Right lobe of liver (tissue), 6 donors: ENCODE data around the gene IL19. TPM values are rescaled to one million over a fixed set of nuclear protein-coding genes. Genes with fewer than 3 reads are reported as not detected.

Experiments
- ATAC-seq, 4 donors: fragments of 200-7000 bp; cut with Tn5 transposase; one replicate each; pipeline ENCODE4 v1.9.1; 2020; ENCODE audit warnings: mild to moderate bottlenecking in 4 of 4, moderate library complexity in 4 of 4
- DNase-seq, 3 donors: peaks; one replicate each; pipeline ENCODE4 v3.0.0-alpha.2; 2020
- H3K27ac ChIP-seq, 3 donors: fragments of 200-600 bp; one replicate each; pipeline ENCODE4 v1.8.0; 2022
- H3K27me3 ChIP-seq, 2 donors: fragments of 200-600 bp; one replicate each; pipeline ENCODE4 v1.8.0; 2022
- H3K36me3 ChIP-seq, 4 donors: fragments of 200-600 bp; sonication (generic) in 1 of 4; one replicate each; pipeline versions ENCODE4 v1.5.1 to v1.8.0; 2017 to 2022; ENCODE audit warnings: control low read depth in 1 of 4
- H3K4me1 ChIP-seq, 4 donors: fragments of 200-600 bp; sonication (generic) in 1 of 4; one replicate each; pipeline versions ENCODE4 v1.5.1 to v1.8.0; 2017 to 2022; ENCODE audit warnings: control low read depth in 1 of 4
- H3K4me3 ChIP-seq, 3 donors: fragments of 200-600 bp; one replicate each; pipeline ENCODE4 v1.8.0; 2022
- H3K9me3 ChIP-seq, 4 donors: fragments of 200-600 bp; sonication (generic) in 1 of 4; one replicate each; pipeline versions ENCODE4 v1.5.1 to v1.8.0; 2017 to 2022; ENCODE audit warnings: control low read depth in 1 of 4
- CTCF ChIP-seq, 4 donors: fragments of 200-600 bp in 3 of 4; fragments of 450-650 bp in 1 of 4; IDR thresholded peaks; one replicate each; pipeline versions ENCODE4 v1.5.1 to v1.8.0; 2016 to 2022; ENCODE audit warnings: antibody characterized with exemption in 4 of 4, mild to moderate bottlenecking in 2 of 4
- POLR2A ChIP-seq: fragments of 450-650 bp; IDR thresholded peaks from one replicate; pipeline ENCODE4 v1.6.1; 2017; ENCODE audit warnings: antibody characterized with exemption, mild to moderate bottlenecking
- WGBS: methylation state at CpG from one replicate; pipeline ENCODE4 v1.1.6; 2018; ENCODE audit warnings: low coverage, low lambda C conversion rate; ENCODE audit not compliant: insufficient coverage; ENCODE audit errors: missing lambda C conversion rate; 5-methylcytosine and 5-hydroxymethylcytosine counted together
- intact Hi-C, 2 donors: fragments of 100-400 bp; cut with DNase I; formaldehyde crosslinking; loops; one replicate each; pipeline versions ENCODE4 v1.11.2 to v1.14.1; 2022
- total RNA-seq, 6 experiments: library from RNA; depleted of rRNA in 2 of 6; stranded (reverse); fragments of >200 nt in 2 of 6; fragmentation: NEBNext Ultra II Directional in 3 of 6; extraction: Animal tissue kit (Norgen Biotek cat#: 25700) in 3 of 6; gene quantifications; one replicate each; pipeline versions ENCODE4 v1.1.0 to v1.2.4, GENCODE V29; 2016 to 2023
- donor health status: DM: no; HTN: yes; CAD: no.
- donor health status: DM: no; HTN: no; CAD: no.
- donor health status: DM: no; HTN: no; CAD: no.
- donor health status: DM: no; HTN: yes; CAD: no.
- donor health status: DM: no; HTN: yes; CAD: no.

The IL19 gene
- total RNA-seq, 6 experiments from 2014 or later = not detected

- WGBS = 47% methylated on average over 4 of the region's 9 CpGs
- ATAC-seq = peak; percentile 53 to 64 (median 54)
- Histone ChIP-seq H3K27me3 (no peaks in the 10 kb centered on the region), H3K27ac (no peak overlapping the region), H3K4me3 (no peak overlapping the region), H3K9me3 (no peaks in the 10 kb centered on the region), H3K4me1 (peaks cover 0 to 12% (median 0%) of the 10 kb centered on the region in 4 donors), H3K36me3 (peaks cover 4 to 39% (median 21%) of the 10 kb centered on the region in 4 donors)
- no peak for DNase-seq
- peak; percentile 52 to 70 (median 58) for TF ChIP-seq CTCF (IDR thresholded peaks at IDR 0.05)
- TF ChIP-seq POLR2A = no peak
- intact Hi-C loops = loop anchor here (10.0 kb wide), 1 partner anchor 180 kb away; no protein-coding TSS in a partner anchor
Measured at GRCh38 chr1:206734499-206735142, 36.0 kb upstream of the IL19 start.

- WGBS = 67% methylated on average over 5 of the region's 5 CpGs
- DNase-seq (no peak), ATAC-seq (no peak)
- Histone ChIP-seq H3K4me3 (no peak overlapping the region), H3K27ac (no peak overlapping the region), H3K27me3 (no peaks in the 10 kb centered on the region), H3K4me1 (peaks cover 0 to 12% (median 0%) of the 10 kb centered on the region in 4 donors), H3K9me3 (no peaks in the 10 kb centered on the region), H3K36me3 (peaks cover 2 to 29% (median 16%) of the 10 kb centered on the region in 4 donors)
- intact Hi-C loops = loop anchor here (10.0 kb wide), 1 partner anchor 179 kb away; no protein-coding TSS in a partner anchor
- no peak for TF ChIP-seq POLR2A
- no peak for TF ChIP-seq CTCF (IDR thresholded peaks at IDR 0.05)
Measured at GRCh38 chr1:206735553-206736031, 35.0 kb upstream of the IL19 start.

GRCh38 chr1:206736878-206737728, 33.5 kb upstream of the IL19 start:
- TF ChIP-seq POLR2A = no peak
- TF ChIP-seq CTCF (IDR thresholded peaks at IDR 0.05) = no peak
- Histone ChIP-seq H3K36me3 (peaks cover 0 to 14% (median 5%) of the 10 kb centered on the region in 4 donors), H3K4me3 (no peak overlapping the region), H3K27ac (no peak overlapping the region), H3K4me1 (peaks cover 0 to 12% (median 0%) of the 10 kb centered on the region in 4 donors), H3K27me3 (no peaks in the 10 kb centered on the region), H3K9me3 (no peaks in the 10 kb centered on the region)
- ATAC-seq (peak in 2 of 4 donors; percentile 16 to 18), DNase-seq (no peak)
- WGBS = 96% methylated on average over 9 of the region's 14 CpGs
- intact Hi-C loops = loop anchor here (10.0 kb wide), 1 partner anchor 178 kb away; no protein-coding TSS in a partner anchor

GRCh38 chr1:206737729-206738201, 32.8 kb upstream of the IL19 start:
- H3K36me3 ChIP-seq = peaks cover 0 to 9% (median 1%) of the 10 kb centered on the region in 4 donors
- 26% methylated on average over 3 of the region's 3 CpGs for WGBS
- TF ChIP-seq POLR2A (no peak), CTCF (IDR thresholded peaks at IDR 0.05) (no peak)
- DNase-seq (peak in 1 of 3 donors; percentile 66), ATAC-seq (peak; percentile 34 to 74 (median 57))
- intact Hi-C loops = loop anchor here (10.0 kb wide), 1 partner anchor 177 kb away; no protein-coding TSS in a partner anchor
- no peaks in the 10 kb centered on the region for H3K27me3 ChIP-seq
- peaks cover 0 to 12% (median 0%) of the 10 kb centered on the region in 4 donors for H3K4me1 ChIP-seq
- no peak overlapping the region for H3K27ac ChIP-seq
- H3K4me3 ChIP-seq = no peak overlapping the region
- H3K9me3 ChIP-seq = no peaks in the 10 kb centered on the region
